Left lung (tissue), 10 donors: ENCODE results near the gene TP53BP1. TPM values are rescaled to one million over a fixed set of nuclear protein-coding genes. Genes with fewer than 3 reads are reported as not detected.

Source experiments
- ATAC-seq: fragments of 200-7000 bp; cut with Tn5 transposase; one replicate; pipeline ENCODE4 v1.9.1; 2020; ENCODE audit warnings: moderate library complexity
- DNase-seq, 4 donors: peaks; one replicate each; pipeline ENCODE4 v3.0.0-alpha.2; 2013 to 2020
- H3K27ac ChIP-seq, 2 donors: fragments of 200-600 bp; sonication (generic) in 1 of 2; one replicate each; pipeline versions ENCODE4 v1.5.0 to v1.8.0; 2020 to 2021
- H3K27me3 ChIP-seq, 2 donors: fragments of 200-600 bp; sonication (generic) in 1 of 2; one replicate each; pipeline versions ENCODE4 v1.5.0 to v1.8.0; 2020 to 2021
- H3K36me3 ChIP-seq, 2 donors: fragments of 200-600 bp; sonication (generic) in 1 of 2; one replicate each; pipeline versions ENCODE4 v1.5.0 to v1.8.0; 2020 to 2021
- H3K4me1 ChIP-seq, 2 donors: fragments of 200-600 bp; one replicate each; pipeline ENCODE4 v1.8.0; 2021
- H3K4me3 ChIP-seq, 2 donors: fragments of 200-600 bp; sonication (generic) in 1 of 2; one replicate each; pipeline versions ENCODE4 v1.5.0 to v1.8.0; 2020 to 2021; ENCODE audit warnings: mild to moderate bottlenecking in 1 of 2
- H3K9me3 ChIP-seq, 2 donors: fragments of 200-600 bp; sonication (generic) in 1 of 2; one replicate each; pipeline versions ENCODE4 v1.5.0 to v1.8.0; 2020 to 2021
- CTCF ChIP-seq, 2 donors: fragments of 200-600 bp; sonication (generic) in 1 of 2; IDR thresholded peaks; one replicate each; pipeline versions ENCODE4 v1.5.0 to v1.8.0; 2021; ENCODE audit warnings: antibody characterized with exemption in 2 of 2
- intact Hi-C, 2 donors: fragments of 100-400 bp; cut with DNase I; formaldehyde crosslinking; loops; one replicate each; pipeline versions ENCODE4 v1.11.2 to v1.14.2; 2022
- polyA plus RNA-seq, 6 donors: library from polyadenylated mRNA; unstranded; fragments of 120-200 nt; gene quantifications; one replicate each; pipeline ENCODE4 v1.2.1, GENCODE V29; 2013; ENCODE audit not compliant: insufficient read length in 6 of 6
- total RNA-seq, 2 donors: library from RNA; stranded (reverse); fragmentation: NEBNext Ultra II Directional; extraction: Animal tissue kit (Norgen Biotek cat#: 25700); gene quantifications; one replicate each; pipeline ENCODE4 v1.2.1, GENCODE V29; 2021
- donor health status: DM: no; HTN: yes; CAD: no.
- donor health status: DM: no; HTN: no; CAD: no.

The TP53BP1 gene
- total and polyA plus RNA-seq, 8 donors: 32.7 to 112 (median 90.0) TPM

GRCh38 chr15:43408789-43409188 lies 84.2 kb downstream of the TP53BP1 start:
- H3K4me3 ChIP-seq: no peak overlapping the region
- no peak for DNase-seq
- intact Hi-C loops: no loop called here
- TF ChIP-seq CTCF (IDR thresholded peaks at IDR 0.05): no peak
- no peaks in the 10 kb centered on the region for H3K27me3 ChIP-seq
- H3K9me3 ChIP-seq: no peaks in the 10 kb centered on the region
- no peak for ATAC-seq
- no peak overlapping the region for H3K27ac ChIP-seq
- peaks cover 0 to 94% of the 10 kb centered on the region in 2 donors for H3K36me3 ChIP-seq
- H3K4me1 ChIP-seq: no peaks in the 10 kb centered on the region

- Histone ChIP-seq H3K4me1 (no peaks in the 10 kb centered on the region), H3K27ac (no peak overlapping the region), H3K4me3 (no peak overlapping the region), H3K36me3 (peaks cover 0 to 94% of the 10 kb centered on the region in 2 donors), H3K9me3 (no peaks in the 10 kb centered on the region), H3K27me3 (no peaks in the 10 kb centered on the region)
- no peak for TF ChIP-seq CTCF (IDR thresholded peaks at IDR 0.05)
- intact Hi-C loops: no loop called here
- no peak for DNase-seq
- no peak for ATAC-seq
Observed at GRCh38 chr15:43406808-43407207, 86.1 kb downstream of the TP53BP1 start.

GRCh38 chr15:43406189-43406588 lies 86.8 kb downstream of the TP53BP1 start:
- Histone ChIP-seq H3K9me3 (no peaks in the 10 kb centered on the region), H3K4me1 (no peaks in the 10 kb centered on the region), H3K27me3 (no peaks in the 10 kb centered on the region), H3K36me3 (peaks cover 0 to 94% of the 10 kb centered on the region in 2 donors), H3K27ac (no peak overlapping the region), H3K4me3 (no peak overlapping the region)
- TF ChIP-seq CTCF (IDR thresholded peaks at IDR 0.05): no peak
- DNase-seq (no peak), ATAC-seq (no peak)
- intact Hi-C loops: no loop called here

DNA sequence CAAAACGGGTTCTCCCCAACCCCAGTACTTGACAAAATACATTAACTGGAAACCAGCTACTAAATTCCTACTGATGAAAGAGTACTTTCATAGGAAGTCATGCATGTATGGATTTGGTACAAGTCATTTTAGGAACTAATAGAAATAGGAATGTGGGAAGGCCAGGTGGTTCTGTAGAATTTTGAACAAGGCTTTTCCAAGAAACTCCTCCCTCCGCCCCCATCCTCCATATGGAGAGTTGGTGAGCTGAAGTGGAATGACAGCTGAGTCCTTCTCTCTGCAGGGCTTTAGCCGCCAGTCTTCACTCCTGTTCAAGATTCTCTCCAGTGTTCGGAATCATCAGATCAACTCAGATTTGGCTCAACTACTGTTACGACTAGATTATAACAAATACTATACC lies 88.8 kb downstream of the TP53BP1 start:
- ATAC-seq (no peak), DNase-seq (no peak)
- intact Hi-C loops: no loop called here
- Histone ChIP-seq H3K27me3 (no peaks in the 10 kb centered on the region), H3K27ac (no peak overlapping the region), H3K36me3 (peaks cover 0 to 98% of the 10 kb centered on the region in 2 donors), H3K4me3 (no peak overlapping the region), H3K9me3 (no peaks in the 10 kb centered on the region), H3K4me1 (no peaks in the 10 kb centered on the region)
- no peak for TF ChIP-seq CTCF (IDR thresholded peaks at IDR 0.05)

GRCh38 chr15:43403616-43404015 lies 89.3 kb downstream of the TP53BP1 start:
- ATAC-seq: no peak
- no peak for DNase-seq
- no peaks in the 10 kb centered on the region for H3K9me3 ChIP-seq
- no peak for TF ChIP-seq CTCF (IDR thresholded peaks at IDR 0.05)
- peaks cover 0 to 98% of the 10 kb centered on the region in 2 donors for H3K36me3 ChIP-seq
- intact Hi-C loops: no loop called here
- no peaks in the 10 kb centered on the region for H3K4me1 ChIP-seq
- no peak overlapping the region for H3K4me3 ChIP-seq
- H3K27ac ChIP-seq: no peak overlapping the region
- H3K27me3 ChIP-seq: no peaks in the 10 kb centered on the region
